HepG2 (cell line): ENCODE measurements around the gene EIF4G1. TPM values are rescaled to one million over a fixed set of nuclear protein-coding genes. Genes with fewer than 3 reads are reported as not detected.
A peak's percentile ranks its signal among the peaks of the same experiment; 100 is the strongest.

ENCODE experiments used
- ATF3 ChIP-seq: sonication (generic); formaldehyde crosslinking; IDR thresholded peaks from 2 replicates; pipeline ENCODE4 v1.4.0; 2020; ENCODE audit warnings: missing genetic modification reagents
- BCLAF1 ChIP-seq: fragments of 450-650 bp; IDR thresholded peaks from 2 replicates; pipeline ENCODE4 v1.6.1; 2017; ENCODE audit warnings: mild to moderate bottlenecking
- MAZ ChIP-seq, 2 experiments: sonication (generic) in 1 of 2; formaldehyde crosslinking in 1 of 2; IDR thresholded peaks; 2 replicates each; pipeline versions ENCODE4 v1.5.0 to v1.6.1; 2012 to 2020; ENCODE audit warnings: low read depth in 2 of 2, mild to moderate bottlenecking in 2 of 2, borderline replicate concordance in 1 of 2, improper control_type of control experiment in 1 of 2, low read length in 1 of 2, missing genetic modification reagents in 1 of 2, moderate library complexity in 1 of 2
- NAIF1 ChIP-seq: sonication (generic); formaldehyde crosslinking; IDR thresholded peaks from 2 replicates; pipeline ENCODE4 v1.5.0; 2020; ENCODE audit warnings: mild to moderate bottlenecking, missing genetic modification reagents, borderline replicate concordance
- RXRB ChIP-seq: IDR thresholded peaks from 2 replicates; pipeline ENCODE4 v1.6.1; 2016; ENCODE audit warnings: borderline replicate concordance, missing genetic modification reagents, missing compliant biosample characterization
- SP2 ChIP-seq: sonication (generic); formaldehyde crosslinking; IDR thresholded peaks from 2 replicates; pipeline ENCODE4 v1.5.1; 2020; ENCODE audit warnings: mild to moderate bottlenecking, missing genetic modification reagents
- ZNF232 ChIP-seq: sonication (generic); formaldehyde crosslinking; IDR thresholded peaks from 2 replicates; pipeline ENCODE4 v1.4.0; 2020; ENCODE audit warnings: missing genetic modification reagents, borderline replicate concordance
- ZNF441 ChIP-seq: sonication (generic); formaldehyde crosslinking; IDR thresholded peaks from 2 replicates; pipeline ENCODE4 v1.7.0; 2021; ENCODE audit warnings: missing genetic modification reagents, borderline replicate concordance
- ZSCAN25 ChIP-seq: sonication (generic); formaldehyde crosslinking; IDR thresholded peaks from 2 replicates; pipeline ENCODE4 v1.8.0; 2022; ENCODE audit warnings: mild to moderate bottlenecking, missing genetic modification reagents
- polyA plus RNA-seq, 8 experiments: library from polyadenylated mRNA; depleted of rRNA in 3 of 8; stranded (reverse) in 7 of 8; unstranded in 1 of 8; fragments of >200 nt; fragmentation: Illumina TruSeq in 4 of 8; extraction: Trizol in 4 of 8; gene quantifications; 2 replicates each; pipeline versions ENCODE4 v1.2.1 to v1.2.3, GENCODE V29; 2011 to 2016; ENCODE audit warnings: low read depth in 4 of 8, missing spikeins in 1 of 8, mixed read lengths in 1 of 8; ENCODE audit not compliant: insufficient read depth in 1 of 8
- total RNA-seq, 5 experiments: library from RNA; depleted of rRNA; stranded (reverse); fragments of >200 nt; fragmentation: Illumina TruSeq; extraction: Trizol; gene quantifications; 2 replicates each; pipeline ENCODE4 v1.2.3, GENCODE V29; 2016; ENCODE audit warnings: low read depth in 1 of 5

EIF4G1 gene
- total and polyA plus RNA-seq, 2 of the 13 experiments (the other 11 are each of a cell fraction or from before 2014, with no cell fraction given): 208 to 213 TPM

- TF ChIP-seq RXRB (no peak), SP2 (no peak), ZSCAN25 (0 out of 2 replicates have a peak, but pooled peaks have one; percentile 23), ATF3 (no peak), MAZ (IDR thresholded peaks at IDR 0.05; ENCODE audit: borderline replicate concordance, low read depth, low read length) (peak; percentile 94), MAZ (CRISPR knock-in tag; IDR thresholded peaks at IDR 0.05; ENCODE audit: low read depth) (0 out of 2 replicates have a peak, but pooled peaks have one; percentile 40), ZNF232 (no peak), ZNF441 (CRISPR knock-in tag) (no peak), BCLAF1 (no peak), NAIF1 (CRISPR knock-in tag) (no peak)
Measured at GRCh38 chr3:184380185-184380626, 65.8 kb downstream of the EIF4G1 start (continued).
